ENCODE results near the gene CADPS.

GRCh38 chr3:62774221-62774620 lies 101.0 kb downstream of the CADPS start:
- TF ChIP-seq, protein P1, sequence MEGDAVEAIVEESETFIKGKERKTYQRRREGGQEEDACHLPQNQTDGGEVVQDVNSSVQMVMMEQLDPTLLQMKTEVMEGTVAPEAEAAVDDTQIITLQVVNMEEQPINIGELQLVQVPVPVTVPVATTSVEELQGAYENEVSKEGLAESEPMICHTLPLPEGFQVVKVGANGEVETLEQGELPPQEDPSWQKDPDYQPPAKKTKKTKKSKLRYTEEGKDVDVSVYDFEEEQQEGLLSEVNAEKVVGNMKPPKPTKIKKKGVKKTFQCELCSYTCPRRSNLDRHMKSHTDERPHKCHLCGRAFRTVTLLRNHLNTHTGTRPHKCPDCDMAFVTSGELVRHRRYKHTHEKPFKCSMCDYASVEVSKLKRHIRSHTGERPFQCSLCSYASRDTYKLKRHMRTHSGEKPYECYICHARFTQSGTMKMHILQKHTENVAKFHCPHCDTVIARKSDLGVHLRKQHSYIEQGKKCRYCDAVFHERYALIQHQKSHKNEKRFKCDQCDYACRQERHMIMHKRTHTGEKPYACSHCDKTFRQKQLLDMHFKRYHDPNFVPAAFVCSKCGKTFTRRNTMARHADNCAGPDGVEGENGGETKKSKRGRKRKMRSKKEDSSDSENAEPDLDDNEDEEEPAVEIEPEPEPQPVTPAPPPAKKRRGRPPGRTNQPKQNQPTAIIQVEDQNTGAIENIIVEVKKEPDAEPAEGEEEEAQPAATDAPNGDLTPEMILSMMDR (conservative IDR thresholded peaks at IDR 0.05; ENCODE audit: low read length), result no peak
- TF ChIP-seq EZH2phosphoT487 (IDR thresholded peaks at IDR 0.05; ENCODE audit: borderline replicate concordance, low read depth, low read length), result no peak

Data from OCI-LY7 (cell line).